ENCODE measurements around the gene SDHB. TPM values are rescaled to one million over a fixed set of nuclear protein-coding genes. Genes with fewer than 3 reads are reported as not detected.

Gene SDHB
- total and polyA plus RNA-seq, 10 of the 15 experiments (the other 5 are each of a cell fraction or from before 2014, with no cell fraction given): 101 to 319 (median 188) TPM

- TF ChIP-seq BCL3 (IDR thresholded peaks at IDR 0.05; ENCODE audit: borderline replicate concordance, insufficient read depth, low read depth, low read length, poor library complexity, severe bottlenecking): peak; percentile 51
- TF ChIP-seq ATF7 (IDR thresholded peaks at IDR 0.05; ENCODE audit: low read depth): peak; percentile 30; the same call in 1 of the 2 replicates
- TF ChIP-seq IKZF1 (conservative IDR thresholded peaks at IDR 0.05): 0 out of 2 replicates have a peak, but pooled peaks have one; percentile 21
- TF ChIP-seq HDGF (IDR thresholded peaks at IDR 0.05): no peak
- peak; percentile 72 to 75 for TF ChIP-seq BHLHE40 (IDR thresholded peaks at IDR 0.05; ENCODE audit: borderline replicate concordance in 1 of 2, low read depth in 2 of 2, low read length in 1 of 2)
- no peak for TF ChIP-seq DPF2 (IDR thresholded peaks at IDR 0.05)
- TF ChIP-seq STAT3 (IDR thresholded peaks at IDR 0.05; ENCODE audit: low read depth, low read length): no peak
- no peak for TF ChIP-seq WRNIP1 (IDR thresholded peaks at IDR 0.05; ENCODE audit: borderline replicate concordance, low read depth, low read length)
- no peak for TF ChIP-seq ZBED1 (IDR thresholded peaks at IDR 0.05; ENCODE audit: borderline replicate concordance)
- TF ChIP-seq HSF1 (IDR thresholded peaks at IDR 0.05; ENCODE audit: low read depth, low read length): no peak
- TF ChIP-seq NR2F1 (conservative IDR thresholded peaks at IDR 0.05): 0 out of 2 replicates have a peak, but pooled peaks have one; percentile 10
- TF ChIP-seq SUZ12 (IDR thresholded peaks at IDR 0.05; ENCODE audit: unreplicated experiment): no peak
- TF ChIP-seq RB1 (IDR thresholded peaks at IDR 0.05; ENCODE audit: borderline replicate concordance): peak; percentile 71; the same call in 1 of the 2 replicates
- peak; percentile 21; the same call in 1 of the 2 replicates for TF ChIP-seq PAX5 (IDR thresholded peaks at IDR 0.05; ENCODE audit: borderline replicate concordance, low read depth, low read length)
- TF ChIP-seq, protein P1, sequence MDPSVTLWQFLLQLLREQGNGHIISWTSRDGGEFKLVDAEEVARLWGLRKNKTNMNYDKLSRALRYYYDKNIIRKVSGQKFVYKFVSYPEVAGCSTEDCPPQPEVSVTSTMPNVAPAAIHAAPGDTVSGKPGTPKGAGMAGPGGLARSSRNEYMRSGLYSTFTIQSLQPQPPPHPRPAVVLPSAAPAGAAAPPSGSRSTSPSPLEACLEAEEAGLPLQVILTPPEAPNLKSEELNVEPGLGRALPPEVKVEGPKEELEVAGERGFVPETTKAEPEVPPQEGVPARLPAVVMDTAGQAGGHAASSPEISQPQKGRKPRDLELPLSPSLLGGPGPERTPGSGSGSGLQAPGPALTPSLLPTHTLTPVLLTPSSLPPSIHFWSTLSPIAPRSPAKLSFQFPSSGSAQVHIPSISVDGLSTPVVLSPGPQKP (IDR thresholded peaks at IDR 0.05; ENCODE audit: low read depth, low read length): no peak
- TF ChIP-seq GATAD2B (conservative IDR thresholded peaks at IDR 0.05; ENCODE audit: low read depth): peak; percentile 98
- no peak for TF ChIP-seq SREBF1 (IDR thresholded peaks at IDR 0.05; ENCODE audit: low read length)
- TF ChIP-seq, protein P2, sequence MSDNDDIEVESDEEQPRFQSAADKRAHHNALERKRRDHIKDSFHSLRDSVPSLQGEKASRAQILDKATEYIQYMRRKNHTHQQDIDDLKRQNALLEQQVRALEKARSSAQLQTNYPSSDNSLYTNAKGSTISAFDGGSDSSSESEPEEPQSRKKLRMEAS (IDR thresholded peaks at IDR 0.05; ENCODE audit: low read depth, low read length): no peak
- TF ChIP-seq IKZF2 (IDR thresholded peaks at IDR 0.05): no peak
Measured at GRCh38 chr1:17094664-17095063, 40.8 kb upstream of the SDHB start (continued).

All from GM12878 (cell line).